HCT116 (cell line): ENCODE data around the gene GALNT17. TPM values are rescaled to one million over a fixed set of nuclear protein-coding genes. Genes with fewer than 3 reads are reported as not detected.

ENCODE experiments used
- ATAC-seq: fragments of 200-7000 bp; cut with Tn5 transposase; 2 replicates; pipeline ENCODE4 v1.9.1; 2020; ENCODE audit warnings: mild to moderate bottlenecking, moderate library complexity
- BruUV-seq: library from RNA; stranded (reverse); fragments of 400-500 nt; replicated peaks from 2 replicates; lab custom pipeline; 2021; lab: Mats Ljungman, UMichigan
- CTCF ChIA-PET: fragments of 300-600 bp; sonication (Branson Sonifier 250); formaldehyde crosslinking; loops from one replicate; lab custom pipeline; 2021; ENCODE audit warnings: antibody characterized with exemption; lab: Charles Lee
- POLR2A ChIA-PET: fragments of 300-600, 350-600 bp; sonication (Branson Sonifier 250); formaldehyde crosslinking; loops from one replicate; lab custom pipeline; 2021; ENCODE audit warnings: antibody characterized with exemption; lab: Charles Lee
- RAD21 ChIA-PET, 2 experiments: fragments of 300-600 bp; sonication (Branson Sonifier 250); formaldehyde crosslinking; loops; one replicate each; lab custom pipeline; 2023; ENCODE audit warnings: low total read pairs in 2 of 2; ENCODE audit not compliant: uncharacterized antibody in 2 of 2, unreplicated experiment in 2 of 2, low non-redundant PET in 1 of 2; lab: Charles Lee
- DNase-seq: peaks from one replicate; pipeline ENCODE4 v3.0.0-alpha.2; 2010; ENCODE audit warnings: low read depth, low spot score
- H2AFZ ChIP-seq: fragments of 200-600 bp; shearing (Covaris generic), sonication (generic); 2 replicates; pipeline ENCODE4 v1.6.1; 2017; ENCODE audit warnings: low read depth, mixed run types, mixed read lengths, antibody characterized with exemption, low read length; ENCODE audit not compliant: poor library complexity, severe bottlenecking
- H3K27ac ChIP-seq: 2 replicates; pipeline ENCODE4 v1.5.1; 2012; ENCODE audit warnings: low read depth, low read length
- H3K27me3 ChIP-seq: fragments of 200-600 bp; sonication (generic); 2 replicates; pipeline ENCODE4 v1.6.1; 2016; ENCODE audit warnings: mixed run types, low read length, mixed read lengths; ENCODE audit not compliant: insufficient read depth
- H3K36me3 ChIP-seq, 2 experiments: fragments of 200-500 bp in 1 of 2; fragments of 200-600 bp in 1 of 2; sonication (Bioruptor generic) in 1 of 2; sonication (generic) in 1 of 2; 2 replicates each; pipeline versions ENCODE4 v1.5.1 to v1.6.1; 2014 to 2016; ENCODE audit warnings: low read length in 2 of 2, inconsistent platforms in 1 of 2, mixed read lengths in 1 of 2, mixed run types in 1 of 2; ENCODE audit not compliant: insufficient read depth in 2 of 2, control insufficient read depth in 1 of 2
- H3K4me1 ChIP-seq, 2 experiments: fragments of 200-600 bp in 1 of 2; sonication (generic) in 1 of 2; 2 replicates each; pipeline versions ENCODE4 v1.5.1 to v1.6.1; 2012 to 2017; ENCODE audit warnings: low read length in 2 of 2, inconsistent platforms in 1 of 2, mild to moderate bottlenecking in 1 of 2, mixed read lengths in 1 of 2, mixed run types in 1 of 2, moderate library complexity in 1 of 2; ENCODE audit not compliant: insufficient read depth in 2 of 2, control insufficient read depth in 1 of 2
- H3K4me2 ChIP-seq: fragments of 200-600 bp; sonication (generic); 2 replicates; pipeline ENCODE4 v1.6.1; 2017; ENCODE audit warnings: mixed run types, low read length, mixed read lengths
- H3K4me3 ChIP-seq, 2 experiments: fragments of 200-600 bp in 1 of 2; sonication (generic) in 1 of 2; replicated peaks in 1 of 2; 2 replicates each; pipeline ENCODE4 v1.5.1; 2011 to 2016; ENCODE audit warnings: low read length in 2 of 2, control low read depth in 1 of 2, low read depth in 1 of 2, mild to moderate bottlenecking in 1 of 2, mixed read lengths in 1 of 2, mixed run types in 1 of 2
- H3K79me2 ChIP-seq: fragments of 200-600 bp; sonication (generic); 2 replicates; pipeline ENCODE4 v1.6.1; 2017; ENCODE audit warnings: mild to moderate bottlenecking, mixed run types, low read length, moderate library complexity, mixed read lengths; ENCODE audit not compliant: insufficient read depth
- H3K9ac ChIP-seq: fragments of 200-600 bp; sonication (generic); 2 replicates; pipeline ENCODE4 v1.6.1; 2016; ENCODE audit warnings: low read length, mixed read lengths
- H3K9me2 ChIP-seq: fragments of 200-600 bp; sonication (generic), shearing (Covaris generic); 2 replicates; pipeline ENCODE4 v1.6.1; 2017; ENCODE audit warnings: mixed run types, mild to moderate bottlenecking, moderate library complexity; ENCODE audit not compliant: insufficient read depth
- H3K9me3 ChIP-seq, 2 experiments: fragments of 200-500 bp in 1 of 2; fragments of 200-600 bp in 1 of 2; sonication (Bioruptor generic) in 1 of 2; sonication (generic) in 1 of 2; 2 replicates each; pipeline ENCODE4 v1.6.1; 2014 to 2017; ENCODE audit warnings: low read length in 2 of 2, mixed read lengths in 2 of 2, inconsistent platforms in 1 of 2, low read depth in 1 of 2, mild to moderate bottlenecking in 1 of 2, mixed run types in 1 of 2, moderate library complexity in 1 of 2; ENCODE audit not compliant: control insufficient read depth in 1 of 2, insufficient read depth in 1 of 2
- H4K20me1 ChIP-seq: fragments of 200-600 bp; sonication (generic), shearing (Covaris generic); 2 replicates; pipeline ENCODE4 v1.6.1; 2017; ENCODE audit warnings: mixed run types, mild to moderate bottlenecking, moderate library complexity; ENCODE audit not compliant: insufficient read depth
- ATF3 ChIP-seq: IDR thresholded peaks from 2 replicates; pipeline ENCODE4 v1.6.1; 2012
- EGR1 ChIP-seq: IDR thresholded peaks from 2 replicates; pipeline ENCODE4 v1.6.1; 2012; ENCODE audit warnings: low read depth
- ELF1 ChIP-seq: IDR thresholded peaks from 2 replicates; pipeline ENCODE4 v1.6.1; 2012; ENCODE audit warnings: low read depth, borderline replicate concordance
- EZH2phosphoT487 ChIP-seq: fragments of 200-600 bp; IDR thresholded peaks from 2 replicates; pipeline ENCODE4 v1.6.1; 2018; ENCODE audit warnings: antibody characterized with exemption, borderline replicate concordance
- FOSL1 ChIP-seq: IDR thresholded peaks from 2 replicates; pipeline ENCODE4 v1.6.1; 2012; ENCODE audit warnings: low read depth
- JUND ChIP-seq: IDR thresholded peaks from 2 replicates; pipeline ENCODE4 v1.6.1; 2012
- MAX ChIP-seq: IDR thresholded peaks from 2 replicates; pipeline ENCODE4 v1.6.1; 2012
- POLR2A ChIP-seq: IDR thresholded peaks from 2 replicates; pipeline ENCODE4 v1.7.0; 2011; ENCODE audit warnings: borderline replicate concordance; ENCODE audit not compliant: insufficient read depth, insufficient read length; ENCODE audit errors: extremely low read depth
- POLR2AphosphoS5 ChIP-seq: IDR thresholded peaks from 2 replicates; pipeline ENCODE4 v1.6.1; 2011; ENCODE audit warnings: mild to moderate bottlenecking, low read depth, low read length, moderate library complexity
- RAD21 ChIP-seq: IDR thresholded peaks from 2 replicates; pipeline ENCODE4 v1.6.1; 2012; ENCODE audit warnings: low read depth, mild to moderate bottlenecking
- REST ChIP-seq: IDR thresholded peaks from 2 replicates; pipeline ENCODE4 v1.6.1; 2012; ENCODE audit warnings: low read depth
- ZNF274 ChIP-seq: fragments of 200-500 bp; sonication (Bioruptor generic); IDR thresholded peaks from 2 replicates; pipeline ENCODE4 v1.6.1; 2014; ENCODE audit warnings: mild to moderate bottlenecking, low read depth, low read length, inconsistent platforms
- intact Hi-C: fragments of 100-400 bp; cut with micrococcal nuclease; formaldehyde crosslinking; loops from 2 replicates; pipeline ENCODE4 v1.10.0; 2022
- total RNA-seq: library from RNA; stranded (reverse); gene quantifications from one replicate; pipeline ENCODE4 v1.2.1, GENCODE V29; 2021; ENCODE audit not compliant: unreplicated experiment

The GALNT17 gene
- total RNA-seq, 1 experiment from 2014 or later = not detected

GRCh38 chr7:71750290-71750689 lies 618.3 kb downstream of the GALNT17 start:
- ATAC-seq = no peak

More at GRCh38 chr7:71750290-71750689, 618.3 kb downstream of the GALNT17 start:
- Histone ChIP-seq H3K4me1 (no peaks in the 10 kb centered on the region), H4K20me1 (no peaks in the 10 kb centered on the region), H3K27me3 (no peaks in the 10 kb centered on the region), H3K79me2 (no peaks in the 10 kb centered on the region), H3K4me3 (no peak overlapping the region), H3K27ac (no peak overlapping the region), H3K9ac (no peak overlapping the region), H3K9me2 (no peaks in the 10 kb centered on the region), H3K4me2 (no peak overlapping the region)
- CTCF ChIA-PET = no interaction called here
- intact Hi-C loops = no loop called here
- POLR2A ChIA-PET = no interaction called here
- no peak for DNase-seq
- TF ChIP-seq EZH2phosphoT487 (no peak), FOSL1 (no peak), REST (no peak), EGR1 (no peak), RAD21 (no peak), MAX (no peak), ELF1 (no peak), POLR2AphosphoS5 (no peak), JUND (no peak), ZNF274 (no peak), ATF3 (no peak), POLR2A (no peak)
- TF ChIP-seq, all 23 proteins: peak for 0
- H3K9me3 ChIP-seq = peaks cover 4 to 5% of the 10 kb centered on the region in 2 experiments; a peak in 2 of 4 replicates
- H3K36me3 ChIP-seq = no peaks in the 10 kb centered on the region
- no TSS peak for BruUV-seq
- no peak overlapping the region for H2AFZ ChIP-seq
- RAD21 ChIA-PET = no interaction called here
